HG02610 (cell line): ENCODE data around the gene RSPO1.

Experiments used
- ATAC-seq: cut with Tn5 transposase; IDR thresholded peaks from one replicate; pipeline ENCODE4 v1.9.1; 2021; ENCODE audit warnings: mild to moderate bottlenecking, moderate library complexity; ENCODE audit not compliant: unreplicated experiment

RSPO1 gene

GRCh38 chr1:37574834-37575480, 59.7 kb downstream of the RSPO1 start:
- no peak for ATAC-seq

- ATAC-seq: no peak
Observed at GRCh38 chr1:37570528-37571334, 64.0 kb downstream of the RSPO1 start.

GRCh38 chr1:37567023-37567422, 67.7 kb downstream of the RSPO1 start:
- ATAC-seq: no peak

- no peak for ATAC-seq
Observed at GRCh38 chr1:37564892-37565291, 69.8 kb downstream of the RSPO1 start.

GRCh38 chr1:37562984-37563383, 71.7 kb downstream of the RSPO1 start:
- ATAC-seq: no peak
